ENCODE results near the gene BARX2. TPM values are rescaled to one million over a fixed set of nuclear protein-coding genes. Genes with fewer than 3 reads are reported as not detected.

Gene BARX2
- total and polyA plus RNA-seq, 9 donors, result 0.13 to 26.2 (median 1.5) TPM

DNA sequence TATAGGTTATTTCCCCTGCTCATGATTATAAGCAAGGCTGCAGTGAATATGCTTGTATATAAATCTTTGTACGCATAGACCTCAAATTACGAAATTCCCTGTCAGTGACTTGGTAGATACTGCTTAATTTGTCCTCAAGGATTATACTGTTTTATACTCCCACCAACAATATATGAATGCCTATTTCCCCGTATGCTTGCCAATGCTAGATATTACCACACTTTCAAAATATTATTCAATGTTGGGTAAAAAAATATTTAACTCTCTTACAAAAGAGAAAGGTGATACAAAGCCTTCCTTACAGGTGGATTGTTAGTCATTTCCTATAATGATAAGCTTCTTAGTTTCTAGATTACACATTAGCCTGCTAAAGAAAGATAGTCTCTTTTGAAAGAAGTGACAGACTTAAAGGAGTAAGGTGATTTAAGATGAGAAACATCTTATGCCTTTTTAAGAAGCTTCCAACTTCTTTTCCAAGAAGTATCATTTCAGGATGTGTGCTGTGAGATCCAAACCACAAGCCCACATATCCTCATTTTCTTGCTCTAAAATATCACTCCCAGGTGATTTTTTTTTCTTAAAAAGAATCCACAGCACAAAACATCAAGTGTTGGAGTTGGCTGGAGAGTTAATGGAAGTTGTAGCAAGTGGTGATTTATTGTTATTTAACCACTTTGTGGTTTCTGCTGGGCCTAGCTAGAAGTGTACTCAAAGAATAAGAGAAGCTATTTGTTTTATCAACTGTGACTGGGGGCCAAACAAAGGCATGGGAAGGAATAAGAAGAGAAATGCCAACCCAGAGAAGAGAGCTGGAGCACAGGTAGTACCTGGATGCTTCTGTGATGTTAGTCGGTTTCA lies 59.2 kb downstream of the BARX2 start:
- Histone ChIP-seq H3K4me3 (ENCODE audit: low read length) (no peak overlapping the region), H3K27me3 (ENCODE audit: control insufficient read depth, insufficient read depth, low read length) (no peaks in the 10 kb centered on the region), H3K27ac (ENCODE audit: low read length) (no peak overlapping the region), H3K4me1 (ENCODE audit: control insufficient read depth, insufficient read depth, low read length) (no peaks in the 10 kb centered on the region), H3K9me3 (replicated peaks; ENCODE audit: control insufficient read depth, low read depth, low read length) (peaks cover 3% of the 10 kb centered on the region), H3K36me3 (ENCODE audit: control insufficient read depth, insufficient read depth, low read length) (no peaks in the 10 kb centered on the region)
- DNase-seq, result no peak
- no CpG with 5 or more reads among the region's 4 CpGs for WGBS (ENCODE audit: insufficient coverage)

- no peak for DNase-seq
- Histone ChIP-seq H3K4me1 (ENCODE audit: control insufficient read depth, insufficient read depth, low read length) (no peaks in the 10 kb centered on the region), H3K9me3 (replicated peaks; ENCODE audit: control insufficient read depth, low read depth, low read length) (peaks cover 3% of the 10 kb centered on the region), H3K36me3 (ENCODE audit: control insufficient read depth, insufficient read depth, low read length) (no peaks in the 10 kb centered on the region), H3K4me3 (ENCODE audit: low read length) (no peak overlapping the region), H3K27ac (ENCODE audit: low read length) (no peak overlapping the region), H3K27me3 (ENCODE audit: control insufficient read depth, insufficient read depth, low read length) (no peaks in the 10 kb centered on the region)
- WGBS (ENCODE audit: insufficient coverage), result 94% methylated on average over 2 of the region's 7 CpGs
Measured at GRCh38 chr11:129435499-129436245, 60.0 kb downstream of the BARX2 start.

- no peaks in the 10 kb centered on the region for H3K9me3 ChIP-seq (replicated peaks; ENCODE audit: control insufficient read depth, low read depth, low read length)
- H3K27me3 ChIP-seq (ENCODE audit: control insufficient read depth, insufficient read depth, low read length), result no peaks in the 10 kb centered on the region
Measured at GRCh38 chr11:129436573-129436972, 60.9 kb downstream of the BARX2 start.

DNA sequence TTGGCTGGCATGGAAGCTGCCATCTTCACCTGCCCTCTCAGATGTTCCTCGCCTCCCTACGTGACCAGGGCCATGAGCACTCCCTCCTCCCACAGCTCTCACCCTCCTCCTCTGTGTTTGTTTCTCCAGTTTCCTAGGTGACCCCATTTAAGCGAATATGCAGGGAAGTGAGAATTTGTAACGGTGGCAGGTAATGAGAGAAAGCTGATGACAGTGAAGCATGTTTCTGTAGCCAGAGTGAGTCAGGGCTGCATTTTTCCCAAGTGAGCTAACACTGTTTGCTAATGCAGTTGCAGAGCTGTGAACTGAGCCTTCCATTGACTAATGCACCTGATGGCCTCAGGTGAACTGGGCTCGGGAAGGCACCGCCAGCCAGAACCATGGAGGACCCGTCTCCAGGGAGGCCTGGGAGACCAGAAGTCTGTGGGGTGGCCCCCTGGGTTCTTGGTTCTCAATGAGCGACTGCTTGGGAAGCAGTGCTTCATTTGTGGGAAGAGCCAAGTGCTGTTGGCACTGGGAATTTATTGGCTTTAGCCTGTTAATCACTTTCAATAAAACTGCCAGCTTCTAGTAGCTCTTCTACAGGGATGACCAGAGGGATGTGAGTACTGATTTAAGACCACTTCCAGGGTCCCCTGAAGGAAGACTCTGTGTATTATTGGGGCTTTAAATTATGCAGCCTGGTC lies 64.5 kb downstream of the BARX2 start:
- no peak overlapping the region for H3K27ac ChIP-seq (ENCODE audit: low read length)
- H3K9me3 ChIP-seq (replicated peaks; ENCODE audit: control insufficient read depth, low read depth, low read length), result no peaks in the 10 kb centered on the region
- H3K4me1 ChIP-seq (ENCODE audit: control insufficient read depth, insufficient read depth, low read length), result no peaks in the 10 kb centered on the region
- H3K27me3 ChIP-seq (ENCODE audit: control insufficient read depth, insufficient read depth, low read length), result no peaks in the 10 kb centered on the region
- peak; percentile 10 for DNase-seq
- H3K36me3 ChIP-seq (ENCODE audit: control insufficient read depth, insufficient read depth, low read length), result no peaks in the 10 kb centered on the region
- no peak overlapping the region for H3K4me3 ChIP-seq (ENCODE audit: low read length)
- WGBS (ENCODE audit: insufficient coverage), result 8% methylated on average over 4 of the region's 8 CpGs

More at GRCh38 chr11:129436573-129436972, 60.9 kb downstream of the BARX2 start:
- DNase-seq, result no peak
- WGBS (ENCODE audit: insufficient coverage), result 82% methylated on average over 18 of the region's 18 CpGs
- Histone ChIP-seq H3K4me3 (ENCODE audit: low read length) (no peak overlapping the region), H3K27ac (ENCODE audit: low read length) (no peak overlapping the region), H3K4me1 (ENCODE audit: control insufficient read depth, insufficient read depth, low read length) (no peaks in the 10 kb centered on the region), H3K36me3 (ENCODE audit: control insufficient read depth, insufficient read depth, low read length) (no peaks in the 10 kb centered on the region)

DNA sequence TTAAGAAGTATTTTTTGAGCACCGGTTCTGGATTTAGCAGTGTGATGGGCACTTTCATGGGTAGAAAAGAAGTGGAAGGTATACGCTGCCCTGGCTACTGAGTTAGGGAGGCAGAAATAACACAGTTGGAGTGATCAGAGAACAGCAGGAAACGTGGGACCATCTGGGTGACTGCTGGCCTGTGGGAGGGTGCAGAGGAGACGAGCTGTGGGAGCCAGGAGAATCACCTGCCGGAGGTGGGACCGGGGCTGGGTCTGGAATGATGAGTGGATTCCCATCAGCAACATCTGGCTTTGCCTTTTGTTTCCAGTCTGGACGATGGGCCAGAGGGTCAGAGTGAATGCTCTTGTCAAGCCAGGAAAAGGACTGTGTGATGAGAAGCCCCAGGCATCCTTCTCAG lies 66.5 kb downstream of the BARX2 start:
- H3K4me1 ChIP-seq (ENCODE audit: control insufficient read depth, insufficient read depth, low read length), result no peaks in the 10 kb centered on the region

DNA sequence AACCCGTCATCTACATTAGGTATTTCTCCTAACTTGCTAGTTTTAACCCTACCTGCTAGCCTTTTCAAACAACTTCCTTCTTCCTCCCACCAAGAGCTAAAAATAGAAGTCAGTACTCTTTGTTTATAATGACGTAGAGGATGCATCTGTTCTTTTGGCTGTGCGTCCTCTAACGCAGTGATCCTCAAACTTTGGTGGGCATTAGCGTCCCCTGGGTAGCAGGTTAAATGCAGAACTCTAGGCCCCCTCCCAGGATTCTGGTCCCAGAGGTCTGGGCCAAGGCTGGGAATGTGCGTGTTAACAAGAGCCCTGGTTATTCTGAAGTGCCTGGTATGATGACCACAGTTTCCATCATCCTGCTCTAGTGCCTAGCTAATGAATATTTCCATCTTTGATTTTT lies 67.6 kb downstream of the BARX2 start:
- H3K27ac ChIP-seq (ENCODE audit: low read length), result no peak overlapping the region
- peak; percentile 7 for DNase-seq
- WGBS (ENCODE audit: insufficient coverage), result 70% methylated on average over 3 of the region's 6 CpGs
- H3K9me3 ChIP-seq (replicated peaks; ENCODE audit: control insufficient read depth, low read depth, low read length), result peaks cover 2% of the 10 kb centered on the region
- no peak overlapping the region for H3K4me3 ChIP-seq (ENCODE audit: low read length)
- no peaks in the 10 kb centered on the region for H3K4me1 ChIP-seq (ENCODE audit: control insufficient read depth, insufficient read depth, low read length)
- no peaks in the 10 kb centered on the region for H3K27me3 ChIP-seq (ENCODE audit: control insufficient read depth, insufficient read depth, low read length)
- H3K36me3 ChIP-seq (ENCODE audit: control insufficient read depth, insufficient read depth, low read length), result no peaks in the 10 kb centered on the region

More for the DNA sequence above, 66.5 kb downstream of the BARX2 start:
- H3K27me3 ChIP-seq (ENCODE audit: control insufficient read depth, insufficient read depth, low read length), result no peaks in the 10 kb centered on the region
- 73% methylated on average over 7 of the region's 7 CpGs for WGBS (ENCODE audit: insufficient coverage)
- H3K36me3 ChIP-seq (ENCODE audit: control insufficient read depth, insufficient read depth, low read length), result no peaks in the 10 kb centered on the region
- no peak overlapping the region for H3K4me3 ChIP-seq (ENCODE audit: low read length)
- H3K9me3 ChIP-seq (replicated peaks; ENCODE audit: control insufficient read depth, low read depth, low read length), result no peaks in the 10 kb centered on the region
- DNase-seq, result no peak
- no peak overlapping the region for H3K27ac ChIP-seq (ENCODE audit: low read length)

DNA sequence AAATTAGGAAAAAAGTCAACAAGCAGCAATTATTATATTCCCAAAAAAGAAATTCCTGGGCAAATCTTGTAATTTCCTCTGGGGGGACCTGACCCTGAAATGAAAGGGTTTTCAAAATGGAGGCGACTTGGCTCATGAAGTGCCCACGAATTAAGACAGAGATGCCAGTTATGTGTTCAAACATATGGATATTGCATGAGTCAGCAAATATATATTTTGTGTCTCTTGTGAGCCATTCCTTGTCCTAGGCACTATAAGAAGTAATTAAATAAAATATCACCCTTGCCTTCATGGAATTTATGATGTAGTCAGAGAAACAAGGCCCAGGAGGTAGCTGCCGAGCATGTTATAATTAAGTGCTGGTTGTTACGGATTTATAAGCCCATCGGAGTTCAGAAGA lies 68.6 kb downstream of the BARX2 start:
- DNase-seq, result no peak
- WGBS (ENCODE audit: insufficient coverage), result 76% methylated on average over 3 of the region's 5 CpGs
- H3K9me3 ChIP-seq (replicated peaks; ENCODE audit: control insufficient read depth, low read depth, low read length), result peaks cover 5% of the 10 kb centered on the region
- no peaks in the 10 kb centered on the region for H3K36me3 ChIP-seq (ENCODE audit: control insufficient read depth, insufficient read depth, low read length)
- H3K27ac ChIP-seq (ENCODE audit: low read length), result no peak overlapping the region
- H3K4me3 ChIP-seq (ENCODE audit: low read length), result no peak overlapping the region
- H3K4me1 ChIP-seq (ENCODE audit: control insufficient read depth, insufficient read depth, low read length), result no peaks in the 10 kb centered on the region
- H3K27me3 ChIP-seq (ENCODE audit: control insufficient read depth, insufficient read depth, low read length), result no peaks in the 10 kb centered on the region

DNA sequence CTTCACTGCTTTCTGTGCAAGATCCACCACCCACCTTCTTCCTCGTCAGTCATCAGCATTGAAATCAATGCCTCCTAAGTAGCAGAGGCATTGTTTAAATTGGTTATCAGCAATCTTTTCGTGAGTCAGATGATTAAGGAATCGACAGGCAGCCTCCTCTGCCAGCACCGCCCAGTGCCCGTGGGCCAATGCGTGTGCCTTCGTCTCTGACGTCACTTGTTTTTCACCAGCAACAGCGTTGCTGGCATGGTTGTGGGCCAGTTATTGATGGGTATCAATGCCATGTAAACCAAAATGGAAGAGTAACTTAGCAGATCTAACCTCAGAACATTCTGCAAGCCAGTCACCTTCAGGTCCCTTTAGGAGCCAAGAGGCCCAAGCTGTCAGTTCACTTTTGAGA lies 69.6 kb downstream of the BARX2 start:
- Histone ChIP-seq H3K9me3 (replicated peaks; ENCODE audit: control insufficient read depth, low read depth, low read length) (peaks cover 5% of the 10 kb centered on the region), H3K27me3 (ENCODE audit: control insufficient read depth, insufficient read depth, low read length) (no peaks in the 10 kb centered on the region), H3K36me3 (ENCODE audit: control insufficient read depth, insufficient read depth, low read length) (no peaks in the 10 kb centered on the region), H3K4me3 (ENCODE audit: low read length) (no peak overlapping the region), H3K4me1 (ENCODE audit: control insufficient read depth, insufficient read depth, low read length) (no peaks in the 10 kb centered on the region), H3K27ac (ENCODE audit: low read length) (no peak overlapping the region)
- 94% methylated on average over 9 of the region's 9 CpGs for WGBS (ENCODE audit: insufficient coverage)
- no peak for DNase-seq

GRCh38 chr11:129446572-129446971 lies 70.9 kb downstream of the BARX2 start:
- WGBS (ENCODE audit: insufficient coverage), result 50% methylated on average over 1 of the region's 3 CpGs
- no peak overlapping the region for H3K4me3 ChIP-seq (ENCODE audit: low read length)

DNA sequence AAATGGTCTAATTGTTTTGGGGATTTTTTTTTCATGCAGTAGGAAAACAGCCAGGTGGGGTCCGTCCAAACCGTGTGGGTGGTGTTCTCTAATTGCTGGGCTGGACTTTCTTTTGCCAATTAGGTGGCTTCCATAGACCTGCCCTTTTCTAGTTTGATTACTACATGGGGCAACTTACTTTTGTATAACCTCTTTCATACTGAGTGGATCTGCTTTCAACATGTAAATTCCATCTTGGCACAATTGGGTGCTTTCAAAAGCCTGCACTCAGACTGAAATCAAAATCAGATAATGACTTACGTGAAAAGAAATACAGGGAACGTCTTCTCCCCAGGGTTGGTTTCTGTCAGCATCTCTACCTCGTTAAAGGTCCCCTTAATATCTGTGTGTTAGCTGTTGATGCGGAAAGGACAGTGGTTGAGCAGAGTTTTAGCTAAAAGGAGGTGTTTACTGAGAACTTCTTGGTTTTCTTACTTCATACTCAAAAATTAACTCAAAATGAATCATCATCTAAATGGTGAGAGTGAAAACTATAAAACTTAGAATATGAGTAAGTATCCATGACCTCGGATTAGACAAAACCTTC lies 72.1 kb downstream of the BARX2 start:
- Histone ChIP-seq H3K9me3 (replicated peaks; ENCODE audit: control insufficient read depth, low read depth, low read length) (peaks cover 5% of the 10 kb centered on the region), H3K4me3 (ENCODE audit: low read length) (no peak overlapping the region), H3K27ac (ENCODE audit: low read length) (no peak overlapping the region), H3K4me1 (ENCODE audit: control insufficient read depth, insufficient read depth, low read length) (no peaks in the 10 kb centered on the region), H3K36me3 (ENCODE audit: control insufficient read depth, insufficient read depth, low read length) (no peaks in the 10 kb centered on the region), H3K27me3 (ENCODE audit: control insufficient read depth, insufficient read depth, low read length) (no peaks in the 10 kb centered on the region)
- no CpG with 5 or more reads among the region's 7 CpGs for WGBS (ENCODE audit: insufficient coverage)
- no peak for DNase-seq

More at GRCh38 chr11:129446572-129446971, 70.9 kb downstream of the BARX2 start:
- Histone ChIP-seq H3K27ac (ENCODE audit: low read length) (no peak overlapping the region), H3K27me3 (ENCODE audit: control insufficient read depth, insufficient read depth, low read length) (no peaks in the 10 kb centered on the region), H3K4me1 (ENCODE audit: control insufficient read depth, insufficient read depth, low read length) (no peaks in the 10 kb centered on the region), H3K9me3 (replicated peaks; ENCODE audit: control insufficient read depth, low read depth, low read length) (peaks cover 5% of the 10 kb centered on the region), H3K36me3 (ENCODE audit: control insufficient read depth, insufficient read depth, low read length) (no peaks in the 10 kb centered on the region)
- DNase-seq, result no peak
